Embryonic facial prominence (tissue), 1 donor: ENCODE measurements around the gene TNK1.

Source experiments
- DNase-seq: peaks from one replicate; pipeline ENCODE4 v3.0.0-alpha.2; 2016; ENCODE audit errors: extremely low spot score

The TNK1 gene

GRCh38 chr17:7435676-7436555 is 55.0 kb downstream of the TNK1 start:
- DNase-seq, result no peak

- DNase-seq, result peak; percentile 48
Observed at GRCh38 chr17:7436556-7437368, 55.9 kb downstream of the TNK1 start.

GRCh38 chr17:7437369-7437863 is 56.5 kb downstream of the TNK1 start:
- DNase-seq, result no peak

- no peak for DNase-seq
Observed at GRCh38 chr17:7437950-7438614, 57.2 kb downstream of the TNK1 start.

- DNase-seq, result no peak
Observed at GRCh38 chr17:7438656-7439460, 58.0 kb downstream of the TNK1 start.
